Activated CD8-positive, alpha-beta T cell treated with anti-CD3 and anti-CD28 coated beads, Interleukin-2, amount 10 ng/mL, durations not matched to agents 7 days and 5 days (primary cell): ENCODE data around the gene ADI1. TPM values are rescaled to one million over a fixed set of nuclear protein-coding genes. Genes with fewer than 3 reads are reported as not detected.

Experiments
- ATAC-seq: fragments of 150-1000 bp; cut with Tn5 transposase; one replicate; pipeline ENCODE4 v1.10.0; 2021; ENCODE audit warnings: moderate library complexity
- CTCF ChIA-PET: fragments of 350-600 bp; sonication (Branson Sonifier 250); formaldehyde crosslinking; loops from one replicate; lab custom pipeline; 2021; ENCODE audit warnings: antibody characterized with exemption; lab: Charles Lee
- POLR2A ChIA-PET: fragments of 350-600 bp; sonication (Branson Sonifier 250); formaldehyde crosslinking; loops from one replicate; lab custom pipeline; 2021; ENCODE audit warnings: antibody characterized with exemption; lab: Charles Lee
- DNase-seq: peaks from one replicate; pipeline ENCODE4 v3.0.0-alpha.2; 2020
- H3K27ac Mint-ChIP-seq: one replicate; pipeline ENCODE4 v1.8.0; 2021; ENCODE audit warnings: mild to moderate bottlenecking, mixed read lengths
- H3K27me3 Mint-ChIP-seq: one replicate; pipeline ENCODE4 v1.8.0; 2021; ENCODE audit warnings: low read depth, mixed read lengths
- H3K36me3 Mint-ChIP-seq: one replicate; pipeline ENCODE4 v1.8.0; 2021; ENCODE audit warnings: low read depth, mixed read lengths
- H3K4me1 Mint-ChIP-seq: one replicate; pipeline ENCODE4 v1.8.0; 2021; ENCODE audit warnings: low read depth, mixed read lengths
- H3K4me3 Mint-ChIP-seq: one replicate; pipeline ENCODE4 v1.8.0; 2021; ENCODE audit warnings: mild to moderate bottlenecking, mixed read lengths
- H3K9me3 Mint-ChIP-seq: one replicate; pipeline ENCODE4 v1.8.0; 2022; ENCODE audit warnings: mixed read lengths; ENCODE audit not compliant: insufficient read depth
- total RNA-seq, 2 experiments: library from RNA; stranded (reverse); gene quantifications; one replicate each; pipeline ENCODE4 v1.2.3, GENCODE V29; 2021

ADI1 gene, protein sequence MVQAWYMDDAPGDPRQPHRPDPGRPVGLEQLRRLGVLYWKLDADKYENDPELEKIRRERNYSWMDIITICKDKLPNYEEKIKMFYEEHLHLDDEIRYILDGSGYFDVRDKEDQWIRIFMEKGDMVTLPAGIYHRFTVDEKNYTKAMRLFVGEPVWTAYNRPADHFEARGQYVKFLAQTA
- 10 to 100 TPM; 17.5 to 19.8 TPM for total RNA-seq

DNA sequence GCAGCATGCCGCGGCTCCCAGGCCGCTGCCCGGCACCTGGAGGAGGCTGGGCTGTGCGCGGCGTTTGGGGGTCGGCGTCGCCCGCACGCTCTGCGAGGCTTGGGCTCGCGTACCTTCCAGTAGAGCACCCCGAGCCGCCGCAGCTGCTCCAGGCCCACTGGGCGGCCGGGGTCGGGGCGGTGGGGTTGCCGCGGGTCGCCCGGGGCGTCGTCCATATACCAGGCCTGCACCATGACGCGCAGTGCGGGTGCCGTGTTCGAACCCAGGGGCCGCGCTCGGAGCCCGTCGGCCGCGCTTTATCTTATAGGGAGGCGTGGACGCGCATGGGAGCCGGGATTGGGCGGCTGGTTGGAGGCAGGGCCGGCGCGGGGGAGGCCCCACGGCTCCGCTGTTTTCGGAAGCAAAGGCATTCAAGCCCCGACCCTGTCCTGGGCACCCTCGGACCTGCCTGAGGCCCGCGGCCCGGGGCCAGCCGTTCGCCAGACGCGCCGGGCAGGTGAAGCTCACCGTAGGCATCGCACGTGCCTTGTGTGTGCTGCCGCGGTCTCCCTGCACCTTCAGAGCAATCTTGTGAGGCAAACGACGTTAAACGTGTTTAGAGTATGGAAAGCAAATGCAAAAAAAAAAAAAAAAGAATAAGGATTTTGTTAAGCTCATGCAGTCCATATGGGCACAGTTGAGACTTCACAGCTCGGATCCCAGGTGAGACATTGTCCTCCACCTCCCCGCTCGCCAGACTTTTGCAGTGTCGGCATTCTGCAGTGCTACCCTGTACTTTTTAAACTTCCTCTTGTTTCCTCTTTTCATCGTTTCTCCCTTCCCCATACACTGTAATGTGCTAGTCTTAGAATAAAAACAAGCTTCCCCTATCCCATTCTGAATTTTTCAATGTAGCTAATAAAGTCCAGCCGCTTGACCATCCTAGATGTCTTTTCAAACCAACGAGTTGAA lies at the start of gene ADI1:
TSS of gene ADI1 (minus strand) at position 277 of the 951 bp plus-strand sequence. CDS start at position 233, 44 bp downstream.
- ChIA-PET POLR2A (interaction anchor here (0.5 to 2.3 kb wide), 8 partner anchors 35 to 142 kb away, joined by 3 to 12 read pairs (median 4); partner anchors contain the start of genes EIPR1, RNASEH1 and RPS7), CTCF (interaction anchor here (1.2 kb wide), 1 partner anchor 17 kb away, joined by 4 read pairs; no protein-coding TSS in a partner anchor)
- Mint-ChIP-seq H3K4me1 (peaks cover 32% of the 10 kb centered on the region), H3K27ac (peak within 1 kb of the TSS; percentile 87), H3K4me3 (peak within 1 kb of the TSS; percentile 85), H3K9me3 (peaks cover 10% of the 10 kb centered on the region), H3K36me3 (peaks cover 15% of the 10 kb centered on the region), H3K27me3 (no peaks in the 10 kb centered on the region)
- ATAC-seq (peak; percentile 69), DNase-seq (peak; percentile 83)

DNA sequence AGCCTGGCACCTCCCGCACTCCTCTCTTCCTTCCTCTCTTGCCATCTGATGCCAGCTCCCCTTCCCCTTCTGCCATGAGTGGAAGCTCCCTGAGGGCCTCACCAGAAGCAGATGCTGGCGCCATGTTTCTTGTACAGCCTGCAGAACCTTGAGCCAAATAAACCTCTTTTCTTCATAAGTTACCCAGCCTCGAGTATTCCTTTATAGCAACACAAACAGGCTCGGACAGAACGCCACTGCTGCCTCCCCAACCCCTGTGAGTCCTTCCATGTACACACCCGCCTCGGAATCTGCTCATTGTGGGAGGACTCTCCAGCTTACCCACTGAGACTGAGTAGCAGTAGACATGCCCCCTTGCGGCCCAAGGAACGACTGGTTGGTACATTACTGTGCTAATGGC lies 47.5 kb upstream of the ADI1 start:
- ChIA-PET CTCF (no interaction called here), POLR2A (no interaction called here)
- no peak overlapping the region for H3K27ac Mint-ChIP-seq
- no peaks in the 10 kb centered on the region for H3K9me3 Mint-ChIP-seq
- H3K27me3 Mint-ChIP-seq: no peaks in the 10 kb centered on the region
- DNase-seq (no peak), ATAC-seq (no peak)
- no peak overlapping the region for H3K4me3 Mint-ChIP-seq
- H3K36me3 Mint-ChIP-seq: peaks cover 3% of the 10 kb centered on the region
- H3K4me1 Mint-ChIP-seq: peaks cover 18% of the 10 kb centered on the region

DNA sequence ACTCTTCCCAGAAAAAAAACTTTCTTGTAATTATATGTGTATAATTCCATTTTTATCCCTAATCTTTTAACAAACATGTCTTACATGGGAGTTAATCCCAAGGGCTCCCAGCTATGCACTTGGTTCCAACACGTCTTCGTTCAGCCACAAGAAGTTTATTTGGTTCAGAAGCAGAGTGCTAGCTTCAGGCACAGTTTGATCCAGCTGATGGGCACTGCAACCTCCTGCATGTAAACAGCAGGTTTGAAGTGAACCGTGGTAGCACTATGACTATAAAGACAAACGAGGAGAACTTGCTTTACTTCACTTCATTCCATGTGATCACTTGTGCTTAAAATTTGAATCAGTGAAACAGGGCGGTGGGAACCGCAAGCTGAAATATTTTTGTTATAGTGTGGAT lies 45.8 kb upstream of the ADI1 start:
- Mint-ChIP-seq H3K27ac (no peak overlapping the region), H3K4me1 (peaks cover 20% of the 10 kb centered on the region), H3K27me3 (no peaks in the 10 kb centered on the region), H3K4me3 (no peak overlapping the region), H3K36me3 (peaks cover 9% of the 10 kb centered on the region), H3K9me3 (no peaks in the 10 kb centered on the region)
- ATAC-seq: no peak
- no peak for DNase-seq
- ChIA-PET CTCF (no interaction called here), POLR2A (interaction anchor here (1.2 kb wide), 1 partner anchor 9 kb away, joined by 7 read pairs; the partner anchor contains the start of gene RPS7)

DNA sequence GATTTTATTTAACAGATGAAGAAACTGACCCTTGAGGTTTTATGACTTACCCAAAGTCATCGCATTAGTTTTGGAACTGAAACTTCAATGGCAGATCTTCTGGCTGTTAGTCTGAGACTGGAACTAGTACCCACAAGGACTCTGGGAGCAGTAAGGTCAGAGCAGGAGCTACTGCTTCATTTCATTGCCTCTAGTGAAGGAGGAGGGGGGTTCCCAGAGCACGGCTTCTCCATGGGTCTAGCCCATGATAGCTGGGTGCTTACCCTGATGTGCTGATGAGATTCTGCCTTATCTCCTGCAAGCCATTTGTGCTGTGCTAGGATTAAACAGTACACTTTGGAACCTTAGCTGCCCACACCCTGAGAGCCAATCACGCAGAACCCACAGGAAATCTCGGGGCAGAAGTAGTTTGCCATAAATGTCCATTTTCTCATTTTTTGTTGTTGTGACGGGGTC lies 44.2 kb upstream of the ADI1 start:
- Mint-ChIP-seq H3K36me3 (peaks cover 12% of the 10 kb centered on the region), H3K4me3 (no peak overlapping the region), H3K4me1 (peaks cover 28% of the 10 kb centered on the region), H3K27me3 (no peaks in the 10 kb centered on the region), H3K9me3 (no peaks in the 10 kb centered on the region), H3K27ac (no peak overlapping the region)
- POLR2A ChIA-PET: no interaction called here
- ATAC-seq (no peak), DNase-seq (no peak)
- CTCF ChIA-PET: no interaction called here

DNA sequence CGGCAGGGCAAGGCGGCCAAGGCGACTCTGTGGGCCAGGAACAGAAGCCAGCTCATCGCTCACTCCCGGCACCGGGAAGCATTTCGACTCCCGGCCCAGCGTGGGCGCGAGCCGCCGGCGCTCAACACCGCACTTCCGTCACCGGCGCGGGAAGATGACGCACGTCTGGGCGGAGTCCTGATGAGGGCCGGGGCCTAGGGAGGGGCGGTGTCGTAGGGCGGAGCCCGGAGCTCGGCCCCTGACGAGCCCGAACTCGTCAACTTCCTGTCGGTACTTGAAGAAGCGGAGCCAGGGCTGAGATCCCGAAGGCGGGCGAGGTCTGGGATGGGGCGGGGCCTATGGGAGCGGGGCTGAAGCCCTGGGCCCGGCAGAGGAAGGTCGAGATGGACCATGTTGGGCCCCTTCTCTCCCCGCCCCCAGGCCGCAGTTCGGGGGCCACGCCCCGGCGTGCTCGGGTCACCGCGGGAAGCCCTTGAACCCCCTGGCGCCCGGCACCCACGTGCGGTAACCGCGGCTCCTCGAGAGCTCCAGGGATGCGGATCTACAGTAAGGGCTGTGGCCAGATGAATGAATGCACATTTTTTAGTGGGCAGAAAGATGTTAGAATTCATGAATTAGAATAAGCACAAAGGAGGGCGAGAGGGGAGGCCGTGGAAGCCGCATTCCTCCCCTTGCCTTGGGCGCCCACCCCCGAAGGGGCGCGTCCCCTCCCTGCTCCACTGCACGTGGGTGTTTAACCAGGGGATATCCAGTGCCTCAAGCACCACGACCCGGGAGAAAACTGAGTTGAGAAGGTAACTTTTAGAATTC lies 39.1 kb upstream of the ADI1 start, which contains the start of gene RNASEH1:
TSS of gene RNASEH1 (minus strand) at position 129 of the 810 bp plus-strand sequence. CDS start at position 56, 73 bp downstream.
- ATAC-seq: peak; percentile 98
- H3K27ac Mint-ChIP-seq: peak within 1 kb of the TSS; percentile 97
- peak; percentile 97 for DNase-seq
- ChIA-PET POLR2A (interaction anchor here (0.5 to 3.0 kb wide), 16 partner anchors 13 to 183 kb away, joined by 3 to 47 read pairs (median 5); partner anchors contain the start of genes ADI1, EIPR1 and RPS7), CTCF (interaction anchor here (0.7 to 1.5 kb wide), 4 partner anchors 17 to 179 kb away, joined by 3 to 4 read pairs (median 4); partner anchors contain the start of gene TRAPPC12)
- no peaks in the 10 kb centered on the region for H3K27me3 Mint-ChIP-seq
- no peaks in the 10 kb centered on the region for H3K9me3 Mint-ChIP-seq
- peak within 1 kb of the TSS; percentile 89 for H3K4me3 Mint-ChIP-seq
- peaks cover 41% of the 10 kb centered on the region for H3K36me3 Mint-ChIP-seq
- peaks cover 44% of the 10 kb centered on the region for H3K4me1 Mint-ChIP-seq

DNA sequence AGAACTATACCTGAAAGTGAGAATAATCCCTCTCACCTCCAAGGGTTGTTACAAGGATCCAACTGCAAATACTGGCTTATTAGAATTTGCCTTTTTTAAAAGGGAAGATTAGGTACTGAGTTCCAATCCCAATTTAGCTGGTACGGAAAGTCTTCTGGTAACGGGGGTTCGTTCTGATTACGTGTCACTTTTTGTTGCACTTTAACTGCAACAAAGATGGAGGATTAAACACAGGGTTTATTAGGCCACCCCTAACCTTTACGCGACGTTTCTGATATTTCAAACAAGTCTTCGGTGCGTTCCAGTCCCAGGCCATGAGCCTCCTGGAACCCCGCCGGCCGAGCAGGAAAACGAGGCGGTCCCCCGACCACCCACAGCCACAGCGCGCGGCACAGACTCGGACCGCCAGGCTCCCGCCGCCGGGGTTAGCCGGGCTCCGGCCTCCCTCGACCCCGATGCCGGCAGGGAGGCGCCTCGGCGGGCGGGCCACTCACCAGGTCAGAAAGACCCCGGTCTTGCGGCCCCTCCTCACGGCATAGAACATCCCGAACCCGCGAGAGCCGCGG lies 38.4 kb upstream of the ADI1 start:
- CTCF ChIA-PET: interaction anchor here (0.8 to 1.5 kb wide), 3 partner anchors 18 to 96 kb away, joined by 3 to 4 read pairs (median 4); no protein-coding TSS in a partner anchor
- Mint-ChIP-seq H3K4me1 (peaks cover 38% of the 10 kb centered on the region), H3K36me3 (peaks cover 42% of the 10 kb centered on the region), H3K4me3 (peak overlapping the region; percentile 89), H3K9me3 (no peaks in the 10 kb centered on the region), H3K27ac (peak overlapping the region; percentile 97), H3K27me3 (no peaks in the 10 kb centered on the region)
- POLR2A ChIA-PET: interaction anchor here (0.6 to 3.0 kb wide), 12 partner anchors 15 to 182 kb away, joined by 3 to 47 read pairs (median 5); partner anchors contain the start of genes ADI1, EIPR1 and RPS7
- DNase-seq (no peak), ATAC-seq (peak; percentile 45)

DNA sequence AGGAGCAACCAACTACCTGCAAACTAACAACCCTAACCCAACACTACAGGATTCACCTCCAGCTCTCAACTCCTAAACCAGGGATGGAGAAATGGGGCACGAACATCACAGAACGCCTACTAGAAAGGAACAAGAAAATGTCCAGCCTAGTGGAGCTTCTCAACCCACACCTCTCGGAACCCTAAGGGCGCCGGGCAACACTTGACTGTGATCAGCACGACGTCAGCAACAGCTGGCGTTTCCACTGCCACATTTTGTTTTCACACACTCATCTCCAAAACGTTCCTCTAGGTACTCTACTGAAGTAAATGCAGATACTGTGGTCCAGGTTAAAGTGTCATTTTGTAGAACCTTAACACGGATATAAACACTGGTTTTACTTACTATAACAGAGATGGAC lies 34.6 kb upstream of the ADI1 start:
- ChIA-PET POLR2A (interaction anchor here (0.9 to 1.9 kb wide), 2 partner anchors 22 to 35 kb away, joined by 3 to 4 read pairs; no protein-coding TSS in a partner anchor), CTCF (interaction anchor here (1.6 kb wide), 1 partner anchor 98 kb away, joined by 5 read pairs; no protein-coding TSS in a partner anchor)
- ATAC-seq (no peak), DNase-seq (no peak)
- Mint-ChIP-seq H3K27ac (no peak overlapping the region), H3K4me3 (no peak overlapping the region), H3K36me3 (peaks cover 63% of the 10 kb centered on the region), H3K9me3 (no peaks in the 10 kb centered on the region), H3K27me3 (no peaks in the 10 kb centered on the region), H3K4me1 (peaks cover 25% of the 10 kb centered on the region)

DNA sequence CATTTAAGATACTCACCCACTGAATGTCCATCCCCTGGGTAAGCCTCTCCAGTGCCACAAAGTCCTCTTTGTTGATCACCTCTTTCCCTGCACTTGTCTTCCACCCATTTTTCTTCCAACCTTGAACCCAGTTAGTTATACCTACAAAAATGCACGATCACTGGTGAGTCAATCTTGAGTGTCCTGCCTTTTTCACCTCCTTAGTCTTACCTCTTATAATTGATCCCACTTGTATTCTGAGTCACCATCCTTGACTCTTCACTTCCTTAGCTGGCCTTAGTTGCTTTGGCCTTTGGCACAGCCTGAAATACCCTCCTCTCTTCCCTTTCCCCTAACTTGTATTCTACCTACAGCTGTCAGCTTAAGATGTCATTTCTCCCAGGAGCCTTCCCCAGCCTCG lies 28.6 kb upstream of the ADI1 start:
- ChIA-PET CTCF (no interaction called here), POLR2A (no interaction called here)
- H3K36me3 Mint-ChIP-seq: peaks cover 79% of the 10 kb centered on the region

DNA sequence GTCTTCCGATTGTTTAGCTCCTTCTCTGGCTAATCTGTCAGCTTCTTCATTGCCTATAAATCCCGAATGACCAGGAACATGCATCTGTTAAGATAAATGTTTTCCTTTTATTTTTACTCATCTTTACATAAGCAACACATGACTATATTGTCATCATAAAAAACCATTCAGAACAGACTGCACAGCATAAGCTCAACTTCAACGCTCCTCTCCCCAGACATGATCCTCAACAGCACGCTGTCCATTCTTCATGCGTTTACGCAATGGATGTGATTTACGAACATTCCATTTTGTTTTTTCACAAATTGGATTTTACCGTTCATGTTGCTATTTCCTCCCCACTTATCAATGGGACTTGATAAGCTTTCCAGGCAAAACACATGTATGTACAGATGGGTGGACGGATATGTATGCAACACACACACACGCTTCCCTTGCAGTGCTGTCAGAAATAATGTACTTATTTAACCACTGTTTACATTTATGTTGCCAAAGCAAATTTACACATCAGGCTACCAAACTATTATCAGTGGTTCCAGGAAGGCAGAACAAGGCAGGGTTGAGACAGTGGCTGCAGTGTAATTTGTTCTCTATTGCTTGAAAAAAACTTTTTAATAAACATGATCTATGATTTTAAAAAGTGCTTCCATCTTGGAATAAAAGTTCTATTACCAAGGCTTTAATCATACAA lies 26.6 kb upstream of the ADI1 start:
- Mint-ChIP-seq H3K36me3 (peaks cover 78% of the 10 kb centered on the region), H3K27ac (no peak overlapping the region), H3K4me1 (no peaks in the 10 kb centered on the region), H3K27me3 (no peaks in the 10 kb centered on the region), H3K9me3 (no peaks in the 10 kb centered on the region), H3K4me3 (no peak overlapping the region)
- POLR2A ChIA-PET: interaction anchor here (1.0 kb wide), 1 partner anchor 13 kb away, joined by 3 read pairs; no protein-coding TSS in a partner anchor
- DNase-seq: no peak
- CTCF ChIA-PET: interaction anchor here (1.2 kb wide), 1 partner anchor 10 kb away, joined by 4 read pairs; no protein-coding TSS in a partner anchor
- no peak for ATAC-seq

More for the DNA sequence above, 28.6 kb upstream of the ADI1 start:
- no peak for ATAC-seq
- H3K4me1 Mint-ChIP-seq: no peaks in the 10 kb centered on the region
- no peak for DNase-seq
- H3K27ac Mint-ChIP-seq: no peak overlapping the region
- H3K4me3 Mint-ChIP-seq: no peak overlapping the region
- no peaks in the 10 kb centered on the region for H3K9me3 Mint-ChIP-seq
- H3K27me3 Mint-ChIP-seq: no peaks in the 10 kb centered on the region
